Lower lobe of right lung (tissue), 2 donors: Measurements from ENCODE around the gene ICOSLG. TPM values are rescaled to one million over a fixed set of nuclear protein-coding genes. Genes with fewer than 3 reads are reported as not detected.

ENCODE experiments used
- ATAC-seq, 2 donors: fragments of 200-7000 bp; cut with Tn5 transposase; one replicate each; pipeline ENCODE4 v1.9.1; 2020 to 2022; ENCODE audit warnings: mild to moderate bottlenecking in 2 of 2, moderate library complexity in 2 of 2
- DNase-seq: peaks from one replicate; pipeline ENCODE4 v3.0.0-alpha.2; 2020
- H3K27ac ChIP-seq: fragments of 200-600 bp; one replicate; pipeline ENCODE4 v1.8.0; 2022
- H3K27me3 ChIP-seq: fragments of 200-600 bp; one replicate; pipeline ENCODE4 v1.8.0; 2022; ENCODE audit warnings: low read depth
- H3K36me3 ChIP-seq: fragments of 200-600 bp; one replicate; pipeline ENCODE4 v1.8.0; 2022; ENCODE audit warnings: mild to moderate bottlenecking
- H3K4me1 ChIP-seq: fragments of 200-600 bp; one replicate; pipeline ENCODE4 v1.8.0; 2022
- H3K4me3 ChIP-seq: fragments of 200-600 bp; one replicate; pipeline ENCODE4 v1.8.0; 2022; ENCODE audit warnings: mild to moderate bottlenecking
- H3K9me3 ChIP-seq: fragments of 200-600 bp; one replicate; pipeline ENCODE4 v1.8.0; 2022
- intact Hi-C: fragments of 100-400 bp; cut with DNase I; formaldehyde crosslinking; loops from one replicate; pipeline ENCODE4 v1.11.0; 2022
- total RNA-seq: library from RNA; stranded (reverse); fragmentation: NEBNext Ultra II Directional; extraction: Animal tissue kit (Norgen Biotek cat#: 25700); gene quantifications from one replicate; pipeline ENCODE4 v1.2.1, GENCODE V29; 2021
- TF ChIP-seq, protein P1 (sequence below): fragments of 200-600 bp; IDR thresholded peaks from one replicate; pipeline ENCODE4 v1.8.0; 2022; ENCODE audit warnings: antibody characterized with exemption, mild to moderate bottlenecking
- donor health status: DM: no; HTN: yes; CAD: no; lungs with severe emphysema.

Gene ICOSLG
- total RNA-seq, 1 donor from 2014 or later = 11.6 TPM

DNA sequence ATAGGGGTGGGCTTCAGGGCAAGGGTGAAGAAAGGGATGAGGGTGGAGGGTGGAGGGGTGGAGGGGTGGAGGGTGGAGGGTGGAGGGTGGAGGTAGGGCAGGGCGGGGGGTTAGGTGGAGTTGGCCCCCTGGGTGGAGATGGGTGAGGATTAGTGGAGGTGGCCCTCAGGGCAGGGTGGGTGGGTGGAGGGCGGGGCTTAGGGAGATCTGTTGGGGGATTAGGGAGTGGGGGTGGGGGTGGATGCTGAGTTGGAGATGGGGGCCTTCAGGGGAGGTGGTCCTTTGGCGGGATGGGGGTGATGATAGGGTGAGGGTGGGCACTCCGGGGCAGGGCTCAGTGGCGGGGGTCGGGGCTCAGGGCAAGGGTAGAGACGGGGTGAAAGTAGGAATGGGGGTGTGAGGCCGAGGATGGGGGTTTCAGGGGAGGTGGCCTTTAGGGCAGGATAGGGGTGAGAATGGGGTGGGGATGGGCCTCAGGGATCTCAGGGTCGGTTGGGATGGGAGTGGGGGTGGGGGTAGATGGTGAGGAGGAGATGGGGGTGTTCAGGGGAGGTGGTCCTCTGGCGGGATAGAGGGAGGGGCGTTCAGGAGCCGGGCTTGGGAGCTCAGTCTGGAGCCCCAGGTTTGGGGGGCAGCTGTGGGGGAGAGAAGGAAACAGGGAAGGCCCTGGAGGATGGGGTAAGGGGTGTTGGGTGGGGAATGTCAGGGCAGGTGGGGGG is 21.8 kb upstream of the ICOSLG start:
- TF ChIP-seq, protein P1, sequence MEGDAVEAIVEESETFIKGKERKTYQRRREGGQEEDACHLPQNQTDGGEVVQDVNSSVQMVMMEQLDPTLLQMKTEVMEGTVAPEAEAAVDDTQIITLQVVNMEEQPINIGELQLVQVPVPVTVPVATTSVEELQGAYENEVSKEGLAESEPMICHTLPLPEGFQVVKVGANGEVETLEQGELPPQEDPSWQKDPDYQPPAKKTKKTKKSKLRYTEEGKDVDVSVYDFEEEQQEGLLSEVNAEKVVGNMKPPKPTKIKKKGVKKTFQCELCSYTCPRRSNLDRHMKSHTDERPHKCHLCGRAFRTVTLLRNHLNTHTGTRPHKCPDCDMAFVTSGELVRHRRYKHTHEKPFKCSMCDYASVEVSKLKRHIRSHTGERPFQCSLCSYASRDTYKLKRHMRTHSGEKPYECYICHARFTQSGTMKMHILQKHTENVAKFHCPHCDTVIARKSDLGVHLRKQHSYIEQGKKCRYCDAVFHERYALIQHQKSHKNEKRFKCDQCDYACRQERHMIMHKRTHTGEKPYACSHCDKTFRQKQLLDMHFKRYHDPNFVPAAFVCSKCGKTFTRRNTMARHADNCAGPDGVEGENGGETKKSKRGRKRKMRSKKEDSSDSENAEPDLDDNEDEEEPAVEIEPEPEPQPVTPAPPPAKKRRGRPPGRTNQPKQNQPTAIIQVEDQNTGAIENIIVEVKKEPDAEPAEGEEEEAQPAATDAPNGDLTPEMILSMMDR = no peak
- ATAC-seq (no peak), DNase-seq (no peak)
- Histone ChIP-seq H3K4me3 (no peak overlapping the region), H3K4me1 (no peaks in the 10 kb centered on the region), H3K36me3 (no peaks in the 10 kb centered on the region), H3K27me3 (no peaks in the 10 kb centered on the region), H3K27ac (no peak overlapping the region), H3K9me3 (no peaks in the 10 kb centered on the region)
- intact Hi-C loops = no loop called here

DNA sequence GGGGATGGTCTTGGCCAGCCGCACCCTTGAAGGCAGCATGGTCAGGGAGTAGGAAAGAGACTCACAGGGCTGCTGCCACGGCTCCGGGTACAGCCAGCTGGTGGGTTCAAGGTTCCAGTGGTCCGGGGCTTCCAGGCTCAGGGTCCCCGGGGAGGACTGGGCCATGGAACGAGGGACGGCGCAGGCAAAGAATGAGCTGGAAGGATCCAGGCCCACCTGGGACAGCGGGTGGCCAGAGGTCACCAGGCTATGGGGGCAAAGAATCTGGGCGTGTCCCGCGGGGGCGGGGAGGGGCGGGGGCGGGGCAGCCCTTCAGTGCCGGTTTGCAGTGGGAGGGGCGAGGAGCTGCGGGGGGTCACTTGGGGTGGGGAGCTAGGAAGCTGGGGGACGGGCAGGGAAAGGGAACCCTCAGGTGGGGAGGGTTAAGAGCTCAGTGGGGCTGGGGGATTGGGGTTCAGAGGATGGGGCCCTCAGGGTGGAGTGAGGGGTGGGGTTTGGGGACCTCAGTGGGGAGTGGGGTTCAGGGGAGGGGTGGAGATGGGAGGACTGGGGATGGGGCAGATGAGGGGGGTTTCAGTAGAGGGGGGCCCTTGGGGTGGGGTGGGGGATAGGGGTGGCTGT is 21.0 kb upstream of the ICOSLG start, which contains the start of gene DNMT3L:
Gene DNMT3L, minus strand, starts transcription at position 223 of the 621 bp plus-strand sequence. CDS start 638 bp downstream, outside the sequence.
- intact Hi-C loops = no loop called here
- DNase-seq (no peak), ATAC-seq (no peak)
- Histone ChIP-seq H3K36me3 (no peaks in the 10 kb centered on the region), H3K4me3 (no peak within 1 kb of the TSS), H3K27ac (no peak within 1 kb of the TSS), H3K27me3 (no peaks in the 10 kb centered on the region), H3K9me3 (no peaks in the 10 kb centered on the region), H3K4me1 (no peaks in the 10 kb centered on the region)
- TF ChIP-seq, protein P1 = no peak

DNA sequence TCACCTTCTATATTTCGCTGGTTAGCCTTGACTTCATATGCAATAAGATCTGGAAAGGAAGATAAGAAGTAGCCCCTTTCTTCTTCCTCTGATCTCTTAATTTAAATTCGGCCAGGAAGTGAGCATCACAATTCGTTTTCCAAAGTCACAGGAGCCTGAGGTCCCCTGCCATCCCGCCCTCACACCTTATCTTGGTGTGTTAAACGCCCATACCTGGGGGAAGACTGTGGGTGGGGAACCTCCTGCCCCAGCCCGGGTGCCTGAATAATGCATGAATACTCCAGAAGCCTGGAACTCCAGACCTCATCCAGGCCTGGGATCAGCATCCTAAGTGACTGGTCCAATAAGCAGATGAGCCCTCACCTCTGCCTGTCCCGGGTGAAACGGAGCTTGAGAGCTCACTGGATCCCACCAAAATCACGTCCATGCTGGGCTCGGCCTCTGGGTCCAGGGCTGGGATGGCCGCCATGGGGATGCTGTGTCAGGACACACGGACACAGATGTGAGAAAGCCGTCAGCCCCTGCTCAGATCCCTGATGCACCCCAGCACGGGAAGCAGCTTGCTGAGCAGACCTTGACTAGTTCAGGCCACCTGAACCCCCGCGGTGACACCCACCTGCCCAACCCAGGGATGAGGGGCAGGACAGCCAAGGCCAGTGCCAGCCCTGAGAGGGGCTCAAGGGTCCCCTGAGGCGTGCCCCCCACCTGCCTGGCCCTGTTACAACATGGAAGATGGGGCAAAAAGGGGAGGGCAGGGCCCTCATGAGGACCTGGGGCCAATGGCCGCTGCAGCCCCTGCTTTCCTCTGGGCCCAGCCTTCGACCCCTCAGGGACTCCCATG is 20.3 kb upstream of the ICOSLG start:
- Histone ChIP-seq H3K9me3 (no peaks in the 10 kb centered on the region), H3K27me3 (no peaks in the 10 kb centered on the region), H3K36me3 (no peaks in the 10 kb centered on the region), H3K4me1 (no peaks in the 10 kb centered on the region), H3K27ac (no peak overlapping the region), H3K4me3 (no peak overlapping the region)
- TF ChIP-seq, protein P1 = no peak
- ATAC-seq (no peak), DNase-seq (no peak)
- intact Hi-C loops = no loop called here

DNA sequence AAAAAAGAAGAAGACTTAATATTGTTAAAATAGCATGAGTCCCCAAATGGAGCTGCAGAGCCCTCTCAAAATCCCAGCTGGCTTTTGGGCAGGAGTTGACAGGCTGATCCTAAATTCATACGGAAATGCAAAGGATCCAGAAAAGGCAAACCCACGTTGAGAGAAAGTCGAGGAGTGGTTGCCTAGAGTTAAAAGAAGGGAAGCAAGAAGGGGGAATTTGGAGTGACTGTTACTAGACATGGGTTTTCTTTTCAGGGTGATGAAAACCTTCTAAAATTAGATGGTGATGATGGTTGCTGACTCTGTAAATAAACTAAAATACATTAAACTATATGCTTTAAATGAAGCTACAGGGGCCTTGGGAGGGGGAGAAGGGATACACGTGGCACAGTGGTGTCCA is 19.3 kb upstream of the ICOSLG start:
- Histone ChIP-seq H3K36me3 (no peaks in the 10 kb centered on the region), H3K4me1 (peaks cover 4% of the 10 kb centered on the region), H3K27me3 (no peaks in the 10 kb centered on the region), H3K4me3 (no peak overlapping the region), H3K27ac (no peak overlapping the region), H3K9me3 (no peaks in the 10 kb centered on the region)
- ATAC-seq (no peak), DNase-seq (no peak)
- intact Hi-C loops = no loop called here
- TF ChIP-seq, protein P1 = no peak

DNA sequence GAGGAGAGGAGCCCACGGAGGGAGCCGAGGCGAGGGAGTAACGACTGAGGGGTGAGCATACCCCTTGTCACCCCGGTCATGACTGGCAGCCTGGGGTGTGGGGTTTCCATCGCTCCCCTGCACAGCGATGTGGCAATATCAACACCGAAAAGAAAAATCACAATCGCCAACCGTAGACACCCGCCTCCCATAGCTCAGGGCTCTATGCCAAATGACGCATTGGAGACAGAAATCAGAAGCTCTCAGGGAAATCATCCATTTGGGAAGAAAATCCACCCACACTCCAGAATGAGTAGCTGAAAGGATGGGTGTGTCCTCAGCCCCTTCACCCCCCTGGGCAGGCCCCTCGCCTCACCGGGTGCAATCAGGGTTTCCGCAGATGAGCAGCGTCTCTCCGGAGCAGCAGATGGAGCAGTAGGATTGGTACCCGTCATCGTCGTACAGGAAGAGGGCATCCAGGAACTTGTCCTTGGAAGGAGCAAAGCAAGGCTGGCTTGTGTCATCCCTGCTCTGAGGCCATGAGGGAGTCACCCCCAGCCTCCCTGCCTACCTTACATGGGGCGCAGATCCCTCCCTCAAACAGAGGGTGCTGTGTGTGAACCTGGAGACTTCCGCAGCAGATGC is 18.5 kb upstream of the ICOSLG start:
- DNase-seq = no peak

More for the DNA sequence above, 18.5 kb upstream of the ICOSLG start:
- H3K36me3 ChIP-seq = no peaks in the 10 kb centered on the region
- no peak overlapping the region for H3K27ac ChIP-seq
- H3K9me3 ChIP-seq = no peaks in the 10 kb centered on the region
- TF ChIP-seq, protein P1 = no peak
- ATAC-seq = no peak
- peaks cover 5% of the 10 kb centered on the region for H3K27me3 ChIP-seq
- H3K4me3 ChIP-seq = no peak overlapping the region
- intact Hi-C loops = no loop called here
- peaks cover 10% of the 10 kb centered on the region for H3K4me1 ChIP-seq
